NK-92 treated with Interleukin-12 subunit alpha and Interleukin-12 subunit beta, amount 100 ng/mL, for 24 hours (cell line): ENCODE results near the gene NIPBL.
"Not testable (repeated sequence)": the region's sequence is repeated elsewhere in the genome, so short reads cannot be mapped to it uniquely, and the experiment has no call there.

Experiments used
- DNase-seq: peaks from one replicate; lab custom pipeline; 2025; lab: John Stamatoyannopoulos, UW

NIPBL gene

DNA sequence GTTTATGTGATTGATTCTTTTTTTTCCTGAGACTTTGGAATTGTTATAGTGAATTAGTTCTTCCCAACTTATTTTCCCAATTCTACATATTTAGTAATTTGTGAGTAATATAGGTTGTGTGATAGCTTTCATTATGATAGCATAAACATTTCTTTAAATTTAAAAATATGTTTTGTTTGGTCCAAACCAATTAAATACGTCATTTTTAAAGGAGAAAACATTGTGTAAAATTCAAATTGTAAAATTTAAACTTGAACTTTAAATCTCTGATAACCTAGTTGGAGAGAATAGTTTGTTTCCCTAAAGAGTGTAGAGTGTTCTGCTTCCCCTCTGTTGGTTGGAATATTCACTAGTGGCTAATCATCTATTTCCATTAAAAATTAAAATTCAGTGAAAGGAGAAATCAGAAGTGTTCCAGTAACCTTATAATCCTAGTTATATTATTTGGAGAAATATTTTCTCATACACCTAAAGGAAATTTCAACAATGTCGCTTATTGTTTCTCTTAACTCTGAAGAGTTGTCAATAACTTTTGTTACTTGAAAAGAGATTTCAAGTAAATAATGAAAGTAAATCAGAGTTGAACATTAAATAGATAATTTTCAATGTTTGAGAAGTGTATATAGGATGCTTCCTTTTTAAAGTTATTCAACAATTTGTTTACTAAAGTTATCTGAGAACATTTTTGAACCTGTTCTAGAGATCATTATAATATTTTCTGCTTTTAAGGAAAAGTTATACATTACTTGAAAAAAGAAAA, 2.9 kb downstream of the NIPBL start:
- no peak for DNase-seq

DNA sequence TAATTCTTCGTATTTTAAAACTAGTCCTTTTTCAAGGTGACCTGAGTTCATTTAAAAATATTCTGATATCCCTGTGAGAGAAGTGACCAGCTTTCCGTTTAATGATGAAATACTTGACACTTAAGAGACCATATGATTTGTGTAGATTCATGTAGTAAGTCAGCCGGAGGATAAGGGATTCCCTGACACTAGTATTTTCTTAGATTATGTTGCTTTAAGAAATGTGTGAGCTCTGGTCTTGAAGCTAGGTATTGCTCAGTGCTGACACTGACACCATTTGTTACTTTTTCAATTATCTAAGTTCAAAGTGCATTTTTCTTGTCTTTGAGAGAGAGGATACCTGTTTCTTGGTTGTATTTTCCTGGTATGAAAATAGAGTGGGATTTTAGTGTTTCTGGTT, 4.2 kb downstream of the NIPBL start:
- no peak for DNase-seq

DNA sequence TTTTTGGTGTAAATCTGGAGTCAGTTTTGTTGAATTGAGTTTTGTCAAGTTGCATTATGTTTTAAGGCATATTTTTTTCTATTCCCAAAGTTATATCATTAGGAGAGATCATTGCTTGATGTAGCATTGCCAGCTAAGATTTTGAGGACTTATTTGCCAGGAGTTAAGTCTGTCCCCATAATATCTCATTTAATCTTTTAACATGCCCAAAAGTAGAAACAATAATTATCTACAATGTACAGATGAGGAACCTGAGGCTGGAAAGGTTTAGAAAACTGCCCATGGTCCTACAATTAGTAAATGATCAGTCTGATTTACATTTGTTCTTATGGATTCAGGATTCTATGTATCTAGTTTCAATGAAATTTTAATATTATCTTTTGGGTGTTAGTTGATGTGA, 4.7 kb downstream of the NIPBL start:
- no peak for DNase-seq

DNA sequence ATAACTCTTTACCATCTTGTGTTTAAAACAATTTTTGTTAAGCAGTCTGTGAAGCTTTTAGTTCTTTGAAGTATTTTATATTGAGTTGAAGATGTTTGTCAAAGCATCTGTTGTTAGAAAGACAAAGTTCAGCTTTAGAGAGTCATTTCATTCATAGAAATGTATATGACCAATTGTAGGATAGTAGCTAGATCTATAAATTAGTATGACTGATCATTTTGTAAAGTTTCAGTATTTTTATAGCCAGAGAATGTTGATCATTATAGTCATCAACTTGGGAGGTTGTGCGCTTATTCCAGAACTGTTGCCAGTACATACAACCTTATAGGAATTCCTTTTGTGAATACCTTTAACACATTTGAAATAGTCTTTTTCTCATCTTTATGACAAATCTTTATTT, 5.2 kb downstream of the NIPBL start:
- DNase-seq: no peak

DNA sequence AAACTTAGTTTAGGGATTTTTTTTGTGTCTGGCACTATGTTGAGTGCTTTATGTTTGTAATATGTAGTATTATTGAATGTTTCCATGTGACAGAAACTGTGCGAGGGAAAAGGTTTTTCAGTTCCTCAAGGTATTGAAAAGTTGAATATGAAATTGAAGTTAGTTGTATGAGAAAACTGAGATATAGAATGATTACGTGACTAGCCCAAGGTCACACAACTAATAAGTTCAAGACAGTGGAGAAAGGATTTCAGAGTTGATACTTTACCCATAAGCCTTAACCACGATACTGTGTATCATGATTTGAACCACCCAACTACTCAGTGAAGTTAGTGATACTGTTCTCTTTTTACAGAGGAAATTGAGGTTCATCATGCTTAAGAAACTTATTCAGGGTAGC, 5.7 kb downstream of the NIPBL start:
- no peak for DNase-seq

DNA sequence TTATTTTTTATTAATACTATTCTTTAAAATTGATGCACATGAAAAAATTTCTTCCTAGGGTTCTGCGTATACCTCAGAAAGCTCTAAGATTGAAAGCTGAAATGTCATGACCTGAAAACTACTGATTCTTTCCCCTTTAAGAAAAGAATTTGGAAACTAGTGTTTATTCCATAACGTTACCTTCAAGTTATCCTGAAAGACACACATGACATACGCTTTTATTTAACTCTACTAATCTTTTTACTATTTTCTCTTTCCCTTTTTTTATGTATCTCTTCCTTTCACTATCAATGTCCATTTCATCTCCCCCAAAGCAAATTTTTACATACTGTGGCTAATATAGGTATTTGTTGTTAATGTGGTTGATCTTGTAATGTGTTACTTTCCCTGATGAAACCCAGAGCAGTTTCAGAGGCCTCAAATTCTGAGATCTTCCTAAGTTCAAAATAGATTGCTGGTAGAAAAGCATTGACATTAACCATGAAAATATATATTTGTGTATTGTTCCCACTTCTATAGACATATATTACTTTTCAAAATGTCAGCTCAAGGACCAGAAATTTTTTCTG, 7.4 kb downstream of the NIPBL start:
- no peak for DNase-seq

DNA sequence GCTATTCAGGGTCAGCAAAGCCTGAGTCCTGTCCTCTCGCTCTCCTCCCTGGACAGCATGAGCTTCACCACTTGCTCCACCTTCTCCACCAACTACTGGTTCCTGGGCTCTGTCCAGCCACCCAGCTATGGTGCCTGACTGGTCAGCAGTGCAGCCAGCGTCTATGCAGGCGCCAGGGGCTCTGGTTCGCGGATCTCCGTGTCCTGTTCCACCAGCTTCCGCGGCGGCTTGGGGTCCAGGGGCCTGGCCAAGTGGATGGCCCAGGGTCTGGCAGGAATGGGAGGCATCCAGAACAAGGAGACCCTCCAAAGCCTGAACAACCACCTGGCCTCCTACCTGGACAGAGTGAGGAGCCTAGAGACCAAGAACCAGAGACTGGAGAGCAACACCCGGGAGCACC, 8.6 kb downstream of the NIPBL start:
- no peak for DNase-seq

DNA sequence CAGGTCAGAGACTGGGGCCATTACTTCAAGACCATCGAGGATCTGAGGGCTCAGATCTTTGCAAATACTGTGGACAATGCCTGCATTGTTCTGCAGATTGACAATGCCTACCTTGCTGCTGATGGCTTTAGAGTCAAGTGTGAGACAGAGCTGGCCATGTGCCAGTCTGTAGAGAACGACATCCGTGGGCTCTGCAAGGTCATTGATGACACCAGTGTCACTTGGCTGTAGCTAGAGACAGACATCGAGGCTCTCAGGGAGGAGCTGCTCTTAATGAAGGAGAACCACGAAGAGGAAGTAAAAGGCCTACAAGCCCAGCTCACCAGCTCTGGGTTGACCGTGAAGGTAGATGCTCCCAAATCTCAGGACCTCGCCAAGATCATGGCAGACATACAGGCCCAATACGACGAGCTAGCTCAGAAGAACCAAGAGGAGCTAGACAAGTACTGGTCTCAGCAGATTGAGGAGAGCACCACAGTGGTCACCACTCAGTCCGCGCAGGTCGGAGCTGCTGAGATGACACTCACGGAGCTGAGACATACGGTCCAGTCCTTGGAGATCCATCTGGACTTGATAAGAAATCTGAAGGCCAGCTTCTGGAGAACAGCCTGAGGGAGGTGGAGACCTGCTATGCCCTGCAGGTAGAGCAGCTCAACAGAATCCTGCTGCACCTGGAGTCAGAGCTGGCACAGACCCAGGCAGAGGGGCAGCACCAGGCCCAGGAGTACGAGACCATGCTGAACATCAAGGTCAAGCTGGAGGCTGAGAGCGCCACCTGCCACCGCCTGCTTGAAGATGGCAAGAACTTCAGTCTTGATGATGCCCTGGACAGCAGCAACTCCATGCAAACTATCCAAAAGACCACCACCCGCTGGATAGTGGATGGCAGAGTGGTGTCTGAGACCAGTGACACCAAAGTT, 9.3 kb downstream of the NIPBL start:
- DNase-seq: no peak

DNA sequence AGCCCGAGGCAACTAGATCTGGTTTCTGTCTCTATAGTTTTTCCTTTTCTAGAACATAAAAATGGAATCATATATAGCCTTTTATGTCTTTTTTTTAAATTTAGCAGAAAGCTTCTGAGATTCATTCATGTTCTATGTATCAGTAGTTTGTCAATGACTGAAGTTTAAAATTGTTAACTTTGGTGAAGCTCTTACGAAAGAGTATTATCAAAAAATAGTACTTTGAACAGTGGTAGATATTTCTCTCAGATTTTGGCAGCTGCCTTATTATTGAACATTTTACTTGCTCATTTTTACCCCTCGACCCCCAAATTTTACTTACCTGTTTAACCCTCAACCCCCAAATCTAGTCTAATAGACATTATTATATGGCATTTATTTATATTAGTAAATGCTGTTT, 10.2 kb downstream of the NIPBL start:
- no peak for DNase-seq

DNA sequence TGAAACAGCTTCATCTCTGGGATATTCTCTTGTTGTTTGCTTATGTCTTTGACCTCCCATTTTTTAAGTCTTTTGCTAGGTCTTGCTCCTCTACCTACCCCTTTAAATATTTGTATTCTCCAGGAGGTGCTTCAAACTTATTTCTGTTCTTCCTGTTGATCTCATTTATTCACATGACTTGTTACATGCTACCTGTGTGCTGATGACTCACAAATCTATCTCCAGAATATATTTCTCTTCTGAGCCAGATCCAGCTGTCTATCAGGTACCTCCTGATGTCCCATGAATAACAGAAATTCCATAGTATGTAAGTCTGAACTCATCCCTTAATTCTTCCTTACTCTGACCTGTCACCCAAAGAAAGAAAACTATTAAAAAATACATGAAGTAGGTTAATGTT, 11.0 kb downstream of the NIPBL start:
- DNase-seq: no peak

DNA sequence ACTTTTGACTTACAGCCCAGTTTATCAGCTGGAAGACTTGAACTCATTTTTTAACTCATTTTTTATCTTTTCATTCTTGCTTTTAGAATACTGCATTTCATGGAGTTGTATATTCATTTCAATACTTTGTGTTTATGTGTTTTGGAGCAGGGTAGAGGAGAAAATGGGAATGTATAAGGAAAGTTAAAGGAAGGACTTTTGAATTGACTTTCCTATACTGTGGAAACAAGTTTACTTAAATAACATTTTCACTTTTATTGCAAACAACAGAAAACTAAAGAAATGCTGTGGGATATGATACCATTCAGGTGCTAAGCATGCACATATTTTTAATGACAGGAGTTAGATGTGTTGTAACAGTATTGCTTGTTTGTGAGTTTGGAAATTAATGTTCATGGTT, 11.7 kb downstream of the NIPBL start:
- no peak for DNase-seq

DNA sequence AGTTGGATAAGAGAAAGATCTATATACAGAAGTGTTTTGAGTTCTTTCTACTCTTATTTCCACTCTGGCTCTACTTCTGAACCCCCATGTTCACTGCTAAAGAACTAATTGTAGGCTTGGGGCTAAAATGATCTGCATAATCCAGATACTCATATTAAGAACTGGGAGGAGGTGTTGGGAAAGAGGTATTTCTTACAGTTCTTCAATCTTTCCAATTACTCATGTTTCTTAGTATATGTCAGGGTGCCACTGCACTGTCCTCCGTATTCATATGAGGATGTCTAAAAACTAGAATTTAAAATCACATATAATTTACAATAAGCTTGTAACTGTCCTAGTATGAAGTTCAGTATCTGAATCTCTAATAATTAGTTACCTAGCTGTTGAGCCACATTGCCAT, 12.7 kb downstream of the NIPBL start:
- no peak for DNase-seq

DNA sequence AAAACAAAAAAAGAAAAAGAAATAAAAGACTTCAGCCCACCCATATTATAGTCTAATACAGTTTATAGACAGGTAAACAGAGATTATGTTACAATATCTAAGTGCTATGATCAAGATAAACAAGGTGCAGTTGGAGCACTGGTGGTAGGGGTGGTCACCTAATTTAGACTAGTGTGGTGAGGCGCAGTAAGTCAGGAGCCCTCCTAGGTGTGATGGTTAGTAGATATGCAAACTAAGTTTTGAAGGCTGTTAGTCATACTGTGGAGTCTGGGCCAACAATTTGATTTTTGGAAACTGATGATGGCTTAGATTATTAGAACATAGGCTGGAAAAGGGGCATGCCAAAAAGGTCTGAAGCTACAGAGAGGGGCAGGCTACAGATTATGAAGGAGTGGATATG, 14.7 kb downstream of the NIPBL start:
- DNase-seq: no peak

DNA sequence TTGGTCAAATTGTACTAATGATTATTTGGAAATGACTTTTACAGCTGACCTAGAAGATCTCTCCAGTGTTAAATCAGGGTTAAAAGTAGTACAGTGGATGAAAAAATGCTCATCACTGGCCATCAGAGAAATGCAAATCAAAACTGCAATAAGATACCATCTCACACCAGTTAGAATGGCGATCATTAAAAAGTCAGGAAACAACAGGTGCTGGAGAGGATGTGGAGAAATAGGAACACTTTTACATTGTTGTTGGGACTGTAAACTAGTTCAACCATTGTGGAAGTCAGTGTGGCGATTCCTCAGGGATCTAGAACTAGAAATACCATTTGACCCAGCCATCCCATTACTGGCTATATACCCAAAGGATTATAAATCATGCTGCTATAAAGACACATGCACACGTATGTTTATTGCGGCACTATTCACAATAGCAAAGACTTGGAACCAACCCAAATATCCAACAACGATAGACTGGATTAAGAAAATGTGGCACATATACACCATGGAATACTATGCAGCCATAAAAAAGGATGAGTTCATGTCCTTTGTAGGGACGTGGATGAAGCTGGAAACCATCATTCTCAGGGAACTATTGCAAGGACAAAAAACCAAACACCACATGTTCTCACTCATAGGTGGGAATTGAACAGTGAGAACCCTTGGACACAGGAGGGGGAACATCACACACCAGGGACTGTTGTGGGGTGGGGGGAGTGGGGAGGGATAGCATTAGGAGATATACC, 15.7 kb downstream of the NIPBL start:
- not testable (repeated sequence) for DNase-seq

DNA sequence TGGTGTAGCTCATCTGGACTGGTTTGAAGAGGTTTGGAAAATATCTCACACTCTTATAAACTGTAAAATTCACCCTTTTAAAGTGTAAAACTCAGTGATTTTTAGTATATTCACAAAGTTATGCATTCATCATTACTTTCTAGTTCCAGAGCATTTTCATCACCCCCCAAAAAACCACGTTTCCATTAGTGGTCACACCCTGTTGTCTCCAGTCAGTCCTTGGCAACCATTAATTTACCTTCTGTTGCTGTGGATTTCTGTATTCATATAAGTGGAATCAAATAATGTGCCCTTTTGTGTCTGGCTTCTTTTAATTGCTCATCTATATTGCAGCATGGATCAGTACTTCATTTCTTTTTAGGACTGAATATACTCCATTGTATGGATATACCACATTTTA, 18.4 kb downstream of the NIPBL start:
- DNase-seq: no peak

DNA sequence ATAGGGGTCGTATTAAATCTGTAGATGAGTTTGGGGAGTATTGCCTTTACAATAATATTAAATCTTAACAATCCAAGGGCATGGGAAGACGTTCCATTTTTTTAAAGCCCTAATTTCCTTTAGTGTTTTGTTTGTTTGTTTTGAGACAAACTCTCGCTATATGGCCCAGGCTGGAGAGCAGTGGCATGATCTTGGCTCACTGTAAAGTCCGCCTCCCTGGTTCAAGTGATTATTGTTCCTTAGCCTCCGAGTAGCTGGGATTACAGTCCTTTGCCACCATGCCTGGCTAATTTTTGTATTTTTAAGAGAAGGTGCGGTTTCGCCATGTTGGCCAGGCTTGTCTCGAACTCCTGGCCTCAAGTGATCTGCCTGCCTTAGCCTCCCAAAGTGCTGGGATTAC, 19.9 kb downstream of the NIPBL start:
- no peak for DNase-seq

DNA sequence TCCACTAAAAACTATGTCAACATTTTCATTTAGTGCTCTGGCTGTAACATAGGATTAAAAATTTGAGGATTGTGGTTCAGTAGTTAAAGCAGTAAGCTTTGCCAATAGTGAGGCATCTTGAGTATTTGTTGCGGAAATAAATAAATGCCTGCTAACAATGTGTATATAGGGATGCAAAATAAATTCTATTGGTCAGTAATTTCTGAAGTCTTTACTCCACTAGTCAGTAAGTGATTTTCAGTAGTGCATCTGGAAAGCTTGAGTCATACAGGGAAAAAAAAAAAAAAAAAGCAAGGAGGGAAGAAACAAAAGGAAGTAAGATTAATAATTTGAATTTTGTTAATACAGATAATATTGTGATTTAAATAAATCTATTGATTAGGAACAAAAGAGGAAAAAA, 21.0 kb downstream of the NIPBL start:
- DNase-seq: no peak

DNA sequence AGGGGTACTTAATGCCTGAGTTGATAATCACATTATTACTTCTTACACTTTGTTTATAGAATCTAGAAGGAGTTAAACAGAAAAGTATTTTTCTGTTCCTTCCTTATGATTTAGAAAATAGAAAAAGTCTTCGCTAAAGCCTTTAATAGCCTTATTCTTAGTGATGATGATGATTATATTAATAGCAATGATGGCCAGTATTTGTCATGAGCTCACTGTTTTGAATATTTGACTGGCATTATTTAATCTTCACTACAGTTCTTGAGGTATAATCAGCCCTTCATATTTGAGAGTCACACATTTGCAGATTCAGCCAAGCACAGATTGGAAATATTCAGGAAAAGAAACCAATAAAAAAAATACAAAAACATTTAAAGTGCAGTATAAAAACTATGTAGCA, 23.3 kb downstream of the NIPBL start:
- no peak for DNase-seq

DNA sequence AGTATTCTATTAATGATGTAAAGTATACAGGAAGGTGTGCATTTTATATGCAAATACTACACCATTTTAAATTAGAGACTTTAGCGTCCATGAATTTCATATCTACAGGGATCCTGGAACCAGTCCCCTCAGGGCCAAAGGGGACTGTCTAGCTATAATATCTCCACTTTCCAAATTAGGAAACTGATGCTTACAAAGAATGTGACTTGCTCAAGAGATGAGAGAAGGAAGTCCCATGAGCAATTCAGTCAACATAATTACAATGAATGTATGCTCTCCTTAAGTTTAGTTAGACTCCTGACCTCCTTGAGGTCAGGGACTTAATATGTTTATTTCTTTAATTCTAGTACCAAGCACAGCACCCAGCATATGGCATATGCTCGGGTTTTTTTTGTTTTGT, 23.7 kb downstream of the NIPBL start:
- no peak for DNase-seq

DNA sequence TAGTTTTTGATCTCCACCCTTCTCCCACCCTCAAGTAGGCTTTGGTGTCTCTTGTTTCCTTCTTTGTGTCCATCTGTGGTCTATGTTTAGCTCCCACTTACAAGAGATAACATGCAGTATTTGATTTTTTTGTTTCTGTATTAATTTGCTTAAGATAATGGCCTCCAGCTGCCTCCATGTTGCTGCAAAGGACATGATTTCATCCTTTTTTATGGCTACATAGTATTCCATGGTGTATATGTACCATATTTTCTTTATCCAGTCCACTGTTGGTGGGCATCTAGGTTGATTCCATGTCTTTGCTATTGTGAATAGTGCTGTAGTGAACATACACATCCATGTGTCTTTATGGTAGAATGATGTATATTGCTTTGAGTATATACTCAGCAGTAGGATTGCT, 24.5 kb downstream of the NIPBL start:
- DNase-seq: not testable (repeated sequence)

DNA sequence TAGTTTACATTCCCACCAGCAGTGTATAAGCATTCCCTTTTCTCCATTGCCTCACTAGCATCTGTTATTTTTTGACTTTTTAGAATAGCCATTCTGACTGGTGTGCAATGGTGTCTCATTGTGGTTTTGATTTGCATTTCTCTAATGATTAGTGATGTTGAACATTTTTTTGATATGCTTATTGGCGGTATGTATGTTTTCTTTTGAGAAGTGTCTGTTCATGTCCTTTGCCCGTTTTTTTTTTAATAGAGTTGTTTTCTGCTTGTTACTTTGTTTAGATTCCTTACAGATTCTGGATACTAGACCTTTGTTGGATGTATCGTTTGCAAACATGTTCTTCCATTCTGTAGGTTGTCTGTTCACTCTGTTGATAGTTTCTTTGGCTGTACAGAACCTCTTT, 25.3 kb downstream of the NIPBL start:
- DNase-seq: no peak

DNA sequence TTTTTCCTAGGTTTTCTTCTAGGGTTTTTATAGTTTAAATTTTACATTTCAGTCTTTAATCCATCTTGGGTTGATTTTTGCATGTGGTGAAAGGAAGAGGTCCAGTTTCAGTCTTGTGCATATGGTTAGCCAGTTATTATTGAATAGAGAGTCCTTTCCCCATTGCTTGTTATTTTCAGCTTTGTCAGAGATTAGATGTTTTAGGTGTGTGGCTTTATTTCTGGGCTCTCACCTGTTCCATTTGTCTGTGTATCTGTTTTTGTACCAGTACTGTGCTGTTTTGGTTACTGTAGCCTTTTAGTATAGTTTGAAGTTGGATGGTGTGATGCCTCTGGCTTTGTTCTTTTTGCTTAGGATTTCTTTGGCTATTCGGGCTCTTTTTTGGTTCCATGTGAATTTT, 25.8 kb downstream of the NIPBL start:
- no peak for DNase-seq
